ENCODE results near the gene LRRFIP2.
"Not testable (repeated sequence)": the region's sequence is repeated elsewhere in the genome, so short reads cannot be mapped to it uniquely, and the experiment has no call there.

LRRFIP2 gene

DNA sequence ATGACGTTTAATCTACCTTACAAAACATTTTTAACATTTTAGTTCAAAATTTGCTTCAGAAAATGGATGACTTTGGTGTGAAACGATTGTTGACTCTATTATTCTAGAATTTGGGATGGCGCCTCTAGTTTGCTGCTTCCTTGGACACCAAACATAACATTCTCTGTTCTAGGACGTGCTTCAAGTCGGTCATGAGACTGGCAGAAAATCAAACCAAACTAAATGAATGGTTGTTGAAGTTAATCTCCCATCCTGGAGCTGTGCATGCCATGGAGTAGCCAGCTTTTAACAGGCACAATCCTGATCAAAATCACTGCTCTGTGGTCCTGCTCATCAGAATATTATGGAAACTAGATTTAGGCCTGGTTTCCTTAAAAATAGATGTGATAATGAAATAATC lies 9.6 kb upstream of the LRRFIP2 start:
- no peak for DNase-seq

DNA sequence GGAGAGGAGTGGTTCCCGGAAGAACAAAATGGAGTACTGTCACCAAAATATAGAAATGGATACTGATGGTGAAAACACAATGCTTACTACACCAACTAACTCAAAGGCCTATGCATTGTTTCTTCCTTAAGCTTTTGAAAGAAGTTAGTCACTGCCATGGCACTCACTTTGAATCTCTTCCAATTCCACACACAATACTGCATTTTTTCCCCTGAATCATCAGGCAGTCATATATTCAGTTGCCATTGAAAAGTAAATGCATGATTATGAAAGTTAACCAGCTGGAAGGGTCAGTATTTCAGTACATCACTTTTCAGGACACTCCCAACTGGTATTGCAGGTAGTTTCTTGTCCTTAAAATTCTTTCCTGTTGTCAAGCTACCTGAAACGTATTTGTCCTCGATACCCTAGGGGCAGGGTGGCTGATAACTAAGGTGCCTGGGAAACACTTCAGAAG lies 9.0 kb upstream of the LRRFIP2 start:
- no peak for DNase-seq

DNA sequence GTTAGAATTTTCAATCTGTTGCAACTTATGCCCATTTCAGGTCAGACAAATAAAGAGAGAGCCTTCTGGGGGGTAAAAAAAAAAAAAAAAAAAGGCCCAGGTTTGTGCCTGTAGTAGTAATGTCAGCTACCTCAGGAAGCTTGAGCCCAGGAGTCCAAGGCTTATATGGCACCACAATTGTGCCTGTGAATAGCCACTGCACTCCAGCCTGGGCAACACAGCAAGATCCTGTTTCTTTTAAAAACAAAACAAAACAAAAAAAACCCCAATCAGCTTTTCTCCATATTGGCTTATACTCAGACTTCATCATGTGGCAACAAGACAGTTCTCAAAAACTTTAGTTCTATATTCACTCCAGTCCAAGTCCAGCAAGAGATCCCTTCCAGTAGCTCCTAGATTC lies 8.4 kb upstream of the LRRFIP2 start:
- no peak for DNase-seq

DNA sequence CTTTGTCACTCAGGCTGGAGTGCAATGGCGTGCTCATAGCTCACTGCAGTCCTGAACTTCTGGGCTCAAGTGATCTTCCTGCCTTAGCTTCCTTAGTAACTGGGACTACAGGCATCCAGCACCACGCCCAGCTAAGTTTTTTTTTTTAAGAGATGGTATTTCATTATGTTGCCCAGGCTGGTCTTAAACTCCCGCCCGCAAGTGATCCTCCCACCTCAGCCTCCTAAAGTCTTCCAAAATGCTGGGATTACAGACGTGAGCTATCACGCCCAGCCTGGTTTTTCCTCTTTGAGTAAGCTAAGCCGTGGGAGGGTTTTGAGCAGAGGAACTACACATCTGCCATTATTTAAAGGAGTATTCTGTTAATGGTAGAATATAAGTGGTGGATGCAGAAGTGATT lies 7.4 kb upstream of the LRRFIP2 start:
- no peak for DNase-seq

DNA sequence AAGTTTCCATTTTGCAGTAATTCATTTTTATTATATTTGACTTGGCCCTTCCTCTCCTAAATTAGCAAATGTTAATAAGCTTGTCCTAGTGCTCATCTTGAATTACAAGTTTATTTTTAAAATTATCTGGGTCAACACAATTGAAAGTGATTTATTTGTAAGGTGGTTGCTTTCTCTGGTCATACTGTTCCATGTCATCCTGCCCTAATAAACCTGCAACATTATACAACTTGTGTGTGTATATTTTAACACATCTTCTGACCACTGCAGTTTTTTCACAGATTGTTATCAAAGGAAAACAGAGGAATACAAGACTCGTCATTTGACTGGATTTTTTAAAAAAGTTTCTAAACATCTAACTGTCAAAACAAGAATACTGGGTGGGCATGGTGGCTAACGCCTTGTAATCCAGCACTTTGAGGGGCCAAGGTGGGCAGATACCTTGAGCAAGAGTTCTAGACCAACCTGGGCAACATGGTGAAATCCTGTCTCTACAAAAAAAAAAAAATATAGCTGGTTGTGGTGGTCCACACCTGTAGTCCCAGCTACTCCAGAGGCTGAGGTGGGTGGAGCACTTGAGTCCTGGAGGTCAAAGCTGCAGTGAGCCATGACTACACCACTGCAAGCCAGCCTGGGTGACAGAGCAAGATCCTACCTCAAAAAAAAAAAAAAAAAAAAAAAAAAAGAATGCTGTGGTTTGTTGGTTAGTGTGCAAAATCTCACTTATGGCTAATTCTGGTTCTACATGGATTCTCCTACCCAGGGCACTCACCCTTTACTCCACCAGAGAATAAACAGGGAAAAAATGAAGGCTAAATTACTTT lies 5.0 kb upstream of the LRRFIP2 start:
- no peak for DNase-seq

DNA sequence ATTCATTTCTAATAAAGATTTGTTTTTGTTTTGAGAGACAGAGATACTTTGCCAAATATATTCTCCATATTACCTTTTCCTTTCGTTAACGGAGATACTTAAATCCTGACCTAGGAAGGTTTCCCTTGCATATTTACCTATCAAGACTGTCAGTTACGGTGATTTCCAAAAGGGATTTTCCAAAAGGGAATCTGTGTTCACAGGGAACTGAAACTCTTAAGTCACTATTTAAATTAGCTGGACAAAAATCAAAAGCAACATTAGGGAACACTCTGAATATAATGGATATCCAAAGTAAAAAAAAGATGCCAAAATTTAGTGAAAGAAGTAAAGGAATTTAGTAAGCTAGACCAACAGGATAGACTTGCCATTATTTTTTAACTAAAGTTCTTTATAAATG lies 576 bp downstream of the LRRFIP2 start:
- DNase-seq, result no peak

DNA sequence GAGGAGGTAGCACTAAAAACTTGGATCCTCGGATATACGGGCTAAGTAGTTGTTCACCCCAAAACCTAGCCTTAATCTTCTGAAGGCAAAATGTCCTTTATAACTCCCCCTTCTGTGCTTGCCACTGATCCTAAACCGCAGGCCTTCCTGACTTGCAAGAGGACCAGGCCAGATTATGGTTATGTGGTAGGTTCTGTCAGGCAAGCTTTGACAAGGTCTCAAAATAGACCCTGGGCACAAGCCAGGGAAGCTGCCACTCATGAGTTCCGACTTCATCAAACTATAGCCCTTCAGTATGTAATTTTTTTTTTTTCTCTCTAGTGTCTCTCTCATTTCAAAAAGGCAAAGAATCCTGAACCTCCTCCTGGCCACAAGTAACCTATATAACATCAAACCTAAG lies 3.2 kb downstream of the LRRFIP2 start:
- no peak for DNase-seq

DNA sequence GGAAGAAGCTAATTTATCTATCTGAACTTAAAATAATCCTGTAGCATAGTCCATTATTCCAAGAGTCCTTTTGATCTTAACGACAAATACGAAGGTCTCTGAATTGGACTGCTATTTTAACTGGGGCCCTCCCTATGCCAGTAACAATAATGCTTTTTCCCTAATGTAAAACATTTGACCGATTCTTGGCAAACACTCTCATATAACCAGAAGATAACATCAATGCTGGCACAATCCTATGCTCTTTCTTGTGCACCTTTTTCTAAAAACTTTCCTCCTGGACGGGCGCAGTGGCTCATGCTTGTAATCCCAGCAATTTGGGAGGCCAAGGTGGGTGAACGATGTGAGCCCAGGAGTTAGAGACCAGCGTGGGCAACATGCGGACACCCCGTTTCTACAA lies 3.9 kb downstream of the LRRFIP2 start:
- DNase-seq, result no peak

DNA sequence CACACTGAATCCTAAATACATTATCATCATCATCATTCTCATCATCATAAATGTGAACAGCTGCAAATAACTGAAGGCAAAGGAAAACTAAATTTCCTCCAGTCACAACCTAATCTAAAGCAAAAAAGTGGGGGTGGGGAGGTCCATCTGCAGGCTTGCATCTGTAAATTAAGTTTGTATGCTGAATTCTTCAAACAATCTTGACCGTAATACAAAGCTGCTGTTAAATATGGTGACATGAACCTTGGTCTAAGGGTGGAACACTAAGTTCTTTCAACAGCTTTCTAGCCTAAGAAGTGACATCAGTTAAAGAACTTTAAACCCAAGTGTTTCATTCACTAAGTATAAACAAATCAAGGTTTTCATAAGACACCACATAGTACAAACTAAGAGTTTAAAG lies 4.3 kb downstream of the LRRFIP2 start:
- no peak for DNase-seq

DNA sequence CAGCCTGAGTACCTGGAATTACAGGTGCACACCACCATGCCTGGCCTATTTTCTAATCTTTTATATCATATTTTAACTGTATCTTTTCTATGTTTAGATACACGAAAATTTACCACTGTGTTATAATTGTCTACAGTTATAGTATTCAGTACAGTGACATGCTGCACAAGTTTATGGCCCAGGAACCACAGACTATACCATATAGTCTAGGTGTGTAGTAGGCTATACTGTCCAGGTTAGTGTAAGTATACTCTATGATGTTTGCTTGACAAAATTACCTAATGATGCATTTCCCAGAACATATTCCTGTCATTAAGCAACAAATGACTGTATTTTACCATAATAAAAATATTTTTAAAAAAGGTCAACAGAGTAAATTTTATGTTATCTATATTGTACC lies 5.5 kb downstream of the LRRFIP2 start:
- DNase-seq, result no peak

DNA sequence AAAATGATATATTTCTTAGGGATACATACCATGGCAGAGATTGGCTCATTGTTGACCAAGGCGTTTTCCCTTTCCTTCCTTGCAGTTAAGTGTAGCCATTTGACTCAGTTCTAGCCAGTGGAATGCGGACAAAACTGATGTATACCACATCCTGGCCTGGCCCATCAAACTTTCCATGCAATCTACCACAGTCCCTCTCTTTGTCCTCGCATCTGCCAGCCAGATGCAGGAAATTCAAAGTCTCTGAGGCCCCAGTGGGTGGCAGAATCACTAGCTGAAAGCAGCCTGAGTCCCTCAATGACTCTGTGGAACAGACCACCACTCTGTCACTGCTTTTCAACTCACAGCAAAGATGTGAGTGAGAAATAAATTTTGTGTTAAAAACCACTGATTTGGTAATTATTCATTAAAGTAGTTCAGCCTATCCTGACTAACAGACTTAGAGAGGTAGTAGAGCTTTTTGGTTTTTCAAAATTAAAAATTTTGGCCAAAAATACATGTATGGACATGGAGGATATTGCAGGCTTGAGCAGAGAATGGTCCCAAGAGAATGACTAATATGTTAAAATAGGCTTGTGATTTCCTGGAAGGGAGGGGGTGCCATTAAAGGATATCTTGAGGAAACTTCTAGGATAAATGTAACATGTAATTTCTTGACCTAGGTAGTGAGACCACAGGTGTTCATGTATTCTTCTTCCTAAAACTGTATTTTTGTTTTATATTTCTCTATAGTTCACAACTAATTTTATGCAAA lies 10.9 kb downstream of the LRRFIP2 start:
- peak; percentile 40 for DNase-seq

DNA sequence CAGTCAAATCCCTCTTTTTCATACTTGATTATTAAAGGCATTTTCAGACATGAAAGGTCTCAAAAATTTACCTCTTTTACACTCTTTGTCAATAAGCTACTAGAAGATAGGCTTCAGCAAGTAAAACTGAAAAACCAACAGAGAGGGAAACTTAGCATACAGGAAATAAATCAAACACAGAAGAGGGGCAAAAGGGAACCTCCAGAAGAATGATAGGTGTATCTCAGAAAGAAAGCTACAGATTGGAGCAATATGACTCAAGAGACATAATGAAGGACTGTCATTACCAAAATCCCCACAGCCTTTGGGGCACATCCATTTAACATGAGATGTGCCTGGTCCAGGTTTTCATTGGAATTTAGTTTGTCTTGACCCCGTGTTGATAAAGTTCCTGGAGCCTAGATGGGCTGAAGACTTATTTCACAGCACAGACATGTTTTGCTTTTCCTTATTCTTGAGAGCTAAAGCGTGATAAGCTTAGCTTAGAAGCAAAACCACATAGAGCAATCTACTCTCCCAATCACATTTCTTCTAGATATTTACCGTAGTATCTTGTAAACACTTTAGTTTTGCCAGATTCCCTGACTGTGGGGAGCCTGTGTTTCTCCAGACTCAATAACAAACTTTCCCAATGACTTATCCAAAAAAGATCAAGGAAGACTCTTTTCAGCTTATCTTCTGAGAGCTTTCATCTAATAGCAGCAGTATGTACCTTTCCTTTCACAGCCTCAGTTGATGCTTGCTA lies 11.7 kb downstream of the LRRFIP2 start:
- no peak for DNase-seq

DNA sequence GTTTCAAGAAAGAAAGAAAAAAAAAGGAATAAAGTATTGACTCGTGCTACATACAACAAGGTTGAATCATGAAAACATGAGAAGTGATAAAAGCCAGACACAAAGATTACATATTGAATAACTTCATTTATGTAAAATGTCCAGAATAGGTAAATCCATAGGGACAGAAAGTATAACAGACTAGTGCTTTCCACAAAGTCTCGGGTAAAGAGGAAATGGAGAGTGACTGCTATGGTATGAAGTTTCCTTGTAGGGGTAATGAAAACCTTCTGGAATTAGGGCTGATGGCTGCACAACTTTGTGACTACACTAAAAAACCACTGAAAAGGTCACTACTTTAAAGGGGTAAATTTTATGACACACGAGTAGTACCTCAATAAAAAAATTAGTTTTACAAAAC lies 13.0 kb downstream of the LRRFIP2 start:
- DNase-seq, result no peak

DNA sequence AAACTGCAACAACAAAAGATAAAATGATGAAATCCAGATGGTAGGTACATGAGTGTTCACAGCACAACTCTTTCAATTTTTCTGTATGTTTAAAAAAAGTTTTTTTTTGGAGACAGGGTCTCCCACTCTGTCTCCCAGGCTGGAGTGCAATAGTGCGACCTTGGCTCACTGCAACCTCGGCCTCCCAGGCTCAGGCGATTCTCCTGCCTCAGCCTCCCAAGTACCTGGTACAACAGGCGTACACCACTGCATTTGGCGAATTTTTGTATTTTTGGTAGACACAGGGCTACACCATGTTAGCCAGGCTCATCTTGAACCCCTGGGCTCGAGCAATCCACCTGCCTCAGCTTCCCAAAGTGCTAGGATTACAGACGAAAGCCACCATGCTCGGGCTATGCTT lies 18.6 kb downstream of the LRRFIP2 start:
- no peak for DNase-seq

DNA sequence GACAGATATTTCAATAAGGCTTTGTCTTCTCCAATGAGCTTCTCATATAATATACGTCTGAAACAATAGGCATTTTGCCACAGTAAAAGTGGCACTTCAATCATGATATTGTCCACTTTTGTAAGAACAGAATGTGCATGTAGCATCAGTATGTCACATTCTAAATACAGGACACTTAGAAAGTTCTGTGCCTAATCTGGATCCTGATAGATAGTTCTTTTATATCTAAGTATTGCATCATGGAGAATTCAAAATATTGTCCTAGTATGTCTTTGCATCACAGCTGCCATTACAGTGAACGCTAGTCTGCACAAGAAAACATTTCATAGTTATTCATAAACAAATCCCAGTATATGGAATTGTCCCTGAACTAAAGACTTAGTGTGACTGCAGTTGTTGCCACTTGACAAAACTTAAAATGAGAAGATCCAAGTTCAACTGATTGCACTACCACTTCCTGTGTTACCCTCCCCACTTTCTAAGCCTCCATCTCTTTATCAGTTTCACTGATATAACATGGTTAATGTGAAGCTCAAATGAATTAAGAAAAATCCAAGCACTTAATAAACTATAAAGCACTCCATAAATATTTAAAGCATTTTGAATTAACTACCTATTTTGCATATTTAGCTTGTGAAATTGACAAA lies 19.6 kb downstream of the LRRFIP2 start:
- no peak for DNase-seq

DNA sequence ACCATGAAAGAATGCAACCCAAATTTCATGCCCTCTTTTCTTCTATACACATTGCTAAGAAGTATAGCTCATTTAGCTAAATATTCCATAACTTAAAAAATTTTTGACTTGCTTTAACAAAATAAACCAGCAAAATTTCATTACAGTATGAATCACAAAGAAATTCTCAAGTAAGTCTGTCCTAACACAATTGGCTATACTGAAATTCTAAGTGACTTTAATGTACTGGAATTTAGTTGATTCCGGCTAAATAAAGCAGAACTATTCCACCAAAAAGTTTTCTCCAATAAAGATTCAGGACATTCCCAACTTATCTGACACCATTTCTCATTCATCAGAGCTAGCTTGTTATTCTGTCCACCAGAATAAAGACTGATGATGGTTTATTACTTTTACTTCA lies 23.8 kb downstream of the LRRFIP2 start:
- no peak for DNase-seq

DNA sequence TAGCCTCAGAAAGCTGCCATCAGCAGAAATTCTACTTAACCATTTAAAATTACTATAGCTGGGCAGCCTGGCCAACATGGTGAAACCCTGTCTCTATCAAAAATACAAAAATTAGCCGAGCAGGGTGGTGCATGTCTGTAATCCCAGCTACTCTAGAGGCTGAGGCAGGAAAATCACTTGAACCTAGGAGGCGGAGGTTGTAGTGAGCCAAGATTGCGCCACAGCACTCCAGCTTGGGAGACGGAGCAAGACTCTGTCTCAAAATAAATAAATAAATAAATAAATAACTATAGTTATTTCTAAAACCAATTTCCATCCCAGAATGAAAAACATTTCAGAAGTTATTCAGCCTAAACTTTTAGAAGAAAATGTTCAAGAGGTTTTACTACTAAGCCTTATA lies 25.1 kb downstream of the LRRFIP2 start:
- no peak for DNase-seq

DNA sequence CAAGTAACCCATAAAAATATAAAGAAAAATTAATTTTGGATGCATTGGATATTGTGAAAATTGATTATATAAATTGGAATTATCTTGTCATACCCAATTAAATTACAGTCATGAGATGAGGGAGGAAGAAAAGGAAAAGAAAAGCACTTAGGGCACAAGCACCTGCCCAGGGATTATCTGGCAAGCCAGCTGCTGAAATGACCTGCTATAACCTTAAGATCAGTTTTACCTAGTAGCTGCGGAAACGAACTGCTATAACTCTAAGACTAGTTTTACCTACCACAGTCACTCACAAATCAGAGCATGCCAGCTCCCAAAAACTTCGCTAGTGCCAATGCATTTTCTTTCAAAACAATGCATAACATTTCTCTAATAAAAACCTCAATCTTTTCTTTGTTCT lies 26.2 kb downstream of the LRRFIP2 start:
- no peak for DNase-seq

DNA sequence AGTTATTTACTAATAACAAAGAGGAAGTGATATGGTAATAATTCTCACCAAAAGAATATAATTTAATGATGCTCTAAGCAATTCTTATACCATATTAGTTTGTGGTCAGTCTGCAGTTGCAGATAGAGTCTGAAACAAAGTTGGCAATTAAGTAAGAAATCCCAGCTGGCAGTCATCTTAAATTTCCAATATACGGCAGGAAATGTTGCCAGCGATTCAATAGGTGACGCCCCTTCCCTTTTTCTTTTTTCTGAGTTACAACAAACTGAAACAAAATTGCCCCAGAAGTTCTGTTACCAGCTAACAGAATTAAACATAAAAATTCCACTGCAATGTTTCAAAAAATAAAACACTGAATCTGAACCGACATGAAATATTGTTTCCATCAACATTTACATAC lies 26.7 kb downstream of the LRRFIP2 start:
- no peak for DNase-seq

DNA sequence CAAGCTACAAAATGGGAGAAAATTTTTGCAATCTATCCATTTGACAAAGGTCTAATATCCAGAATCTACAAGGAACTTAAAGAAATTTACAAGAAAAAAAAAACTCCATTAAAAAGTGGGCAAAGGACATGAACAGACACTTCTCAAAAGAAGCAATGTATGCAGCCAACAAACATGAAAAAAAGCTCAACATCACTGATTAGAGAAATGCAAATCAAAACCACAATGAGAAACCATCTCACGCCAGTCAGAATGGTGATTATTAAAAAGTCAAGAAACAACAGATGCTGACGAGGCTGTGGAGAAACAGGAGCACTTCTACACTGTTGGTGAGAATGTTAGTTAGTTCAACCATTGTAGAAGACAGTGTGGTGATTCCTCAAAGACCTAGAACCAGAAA lies 27.5 kb downstream of the LRRFIP2 start:
- DNase-seq, result not testable (repeated sequence)

DNA sequence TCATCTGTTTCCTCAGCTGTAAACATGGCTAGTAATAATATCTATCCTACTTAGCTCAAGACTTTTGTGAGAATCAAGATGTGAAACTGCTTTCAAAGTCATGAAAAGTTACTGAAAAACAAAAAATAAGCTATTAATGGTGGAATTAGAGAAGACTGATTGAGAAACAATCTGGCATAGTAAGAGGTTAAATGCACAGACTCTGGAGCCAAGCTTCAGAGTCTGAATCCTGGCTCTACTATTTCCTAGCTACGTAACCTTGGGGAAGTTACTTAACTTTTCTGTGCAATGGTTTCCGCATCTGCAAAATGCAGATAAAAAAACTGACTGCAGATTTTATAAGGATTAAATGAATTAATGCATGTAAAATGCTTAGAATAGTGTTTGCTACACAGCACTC lies 28.8 kb downstream of the LRRFIP2 start:
- DNase-seq, result no peak

DNA sequence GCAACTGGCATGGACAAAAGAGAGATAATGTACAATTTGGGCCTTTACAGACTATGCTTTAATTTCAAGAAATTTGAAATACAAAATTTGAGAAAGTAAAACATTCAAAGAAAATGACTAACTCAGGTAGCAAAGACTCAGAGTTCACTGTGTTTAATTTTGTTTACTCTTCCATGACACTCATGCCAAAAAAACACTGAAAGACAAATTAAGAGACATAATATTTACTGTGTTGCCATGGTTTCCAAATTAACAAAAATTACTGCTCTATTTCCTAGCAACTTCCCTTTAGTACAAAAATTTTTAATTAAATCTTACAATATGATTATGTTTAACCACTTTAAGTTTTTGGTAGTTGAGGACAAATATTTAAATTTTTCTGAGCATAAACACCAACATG lies 29.6 kb downstream of the LRRFIP2 start:
- DNase-seq, result no peak

DNA sequence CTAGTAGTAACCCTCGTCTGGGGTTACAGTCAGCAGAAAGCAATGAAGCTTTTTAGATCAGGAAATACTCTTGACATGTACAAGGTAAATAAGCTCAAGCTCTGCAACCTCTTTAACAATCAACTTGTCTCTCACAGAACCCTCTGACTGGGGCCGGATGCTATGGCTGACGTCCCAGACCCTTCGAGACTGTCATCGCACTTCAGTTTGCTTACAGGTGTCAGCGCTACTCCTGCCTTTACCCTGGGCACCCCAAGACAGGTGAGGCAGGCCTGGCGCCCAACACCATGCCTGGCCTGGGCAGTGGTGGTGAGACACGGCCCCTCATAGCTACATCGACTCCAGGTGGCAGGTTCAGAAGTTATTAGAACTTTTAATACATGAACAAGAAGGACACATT lies 30.6 kb downstream of the LRRFIP2 start:
- no peak for DNase-seq

Measured in stimulated activated CD4-positive, alpha-beta T cell treated with anti-CD3 and anti-CD28 coated beads, Interleukin-1b, Interleukin-23, amount 100 ng/mL, for 48 hours (primary cell).